GM12878 (cell line): ENCODE measurements around the gene RAD51B. TPM values are rescaled to one million over a fixed set of nuclear protein-coding genes. Genes with fewer than 3 reads are reported as not detected.

ENCODE experiments used
- ATAC-seq: fragments of 200-7000 bp; cut with Tn5 transposase; 3 replicates; pipeline ENCODE4 v1.9.1; 2020; ENCODE audit warnings: mild to moderate bottlenecking, moderate library complexity
- BruUV-seq: library from RNA; stranded (reverse); fragments of 400-500 nt; replicated peaks from 2 replicates; lab custom pipeline; 2021; lab: Mats Ljungman, UMichigan
- CTCF ChIA-PET: fragments of 300-600 bp; sonication (Branson Sonifier 250); formaldehyde crosslinking; extraction: SDS; loops from one replicate; lab custom pipeline; 2021; ENCODE audit warnings: inconsistent platforms; lab: Yijun Ruan, JAX
- POLR2A ChIA-PET: fragments of 350-600 bp; formaldehyde crosslinking; extraction: SDS; loops from one replicate; lab custom pipeline; 2021; ENCODE audit warnings: inconsistent platforms; lab: Charles Lee
- RAD21 ChIA-PET: fragments of 300-600 bp; sonication (Branson Sonifier 250); formaldehyde crosslinking; loops from one replicate; lab custom pipeline; 2023; ENCODE audit warnings: antibody characterized with exemption; ENCODE audit not compliant: unreplicated experiment; lab: Charles Lee
- SMC1A ChIA-PET: fragments of 300-600 bp; sonication (Branson Sonifier 250); formaldehyde crosslinking; loops from one replicate; lab custom pipeline; 2023; ENCODE audit not compliant: unreplicated experiment, uncharacterized antibody; lab: Charles Lee
- DNase-seq: peaks from one replicate; pipeline ENCODE4 v3.0.0-alpha.2; 2011; ENCODE audit warnings: low read depth, low spot score
- FAIRE-seq: peaks from 3 replicates; lab custom pipeline; 2011; peaks lifted over from hg19 to GRCh38; lab: Jason Lieb, UNC
- H2AFZ ChIP-seq: 2 replicates; pipeline ENCODE4 v1.6.0; 2011; ENCODE audit warnings: low read depth, low read length, control low read depth; ENCODE audit not compliant: control insufficient read depth
- H3K27ac ChIP-seq: 2 replicates; pipeline ENCODE4 v1.5.1; 2011; ENCODE audit warnings: control low read depth; ENCODE audit not compliant: control insufficient read depth, insufficient read depth
- H3K27me3 ChIP-seq, 2 experiments: replicated peaks in 1 of 2; 2 replicates each; pipeline versions ENCODE4 v1.6.0 to v1.6.1; 2011; ENCODE audit warnings: low read length in 1 of 2; ENCODE audit not compliant: control insufficient read depth in 2 of 2, insufficient read depth in 2 of 2
- H3K36me3 ChIP-seq, 2 experiments: 2 replicates each; pipeline ENCODE4 v1.5.1; 2011; ENCODE audit warnings: low read length in 1 of 2; ENCODE audit not compliant: control insufficient read depth in 2 of 2, insufficient read depth in 2 of 2
- H3K4me1 ChIP-seq: 2 replicates; pipeline ENCODE4 v1.6.1; 2011; ENCODE audit warnings: mild to moderate bottlenecking, low read length, moderate library complexity, mixed read lengths; ENCODE audit not compliant: control insufficient read depth, insufficient read depth
- H3K4me2 ChIP-seq: 2 replicates; pipeline ENCODE4 v1.6.0; 2011; ENCODE audit warnings: control low read depth; ENCODE audit not compliant: control insufficient read depth, insufficient read depth
- H3K4me3 ChIP-seq: fragments of 200-600 bp; sonication (generic); 2 replicates; pipeline ENCODE4 v1.5.1; 2016
- H3K79me2 ChIP-seq: 2 replicates; pipeline ENCODE4 v1.6.0; 2011; ENCODE audit warnings: low read length; ENCODE audit not compliant: control insufficient read depth, insufficient read depth
- H3K9ac ChIP-seq: 2 replicates; pipeline ENCODE4 v1.8.0; 2011; ENCODE audit warnings: low read length, control low read depth, mixed read lengths; ENCODE audit not compliant: control insufficient read depth, insufficient read depth
- H3K9me3 ChIP-seq: replicated peaks from 3 replicates; pipeline ENCODE4 v1.5.1; 2011; ENCODE audit warnings: mild to moderate bottlenecking, low read length; ENCODE audit not compliant: control insufficient read depth, insufficient read depth
- H4K20me1 ChIP-seq: 2 replicates; pipeline ENCODE4 v1.6.0; 2011; ENCODE audit not compliant: control insufficient read depth, insufficient read depth
- FOS ChIP-seq: IDR thresholded peaks from 3 replicates; pipeline ENCODE4 v1.6.1; 2011; ENCODE audit warnings: borderline replicate concordance; ENCODE audit not compliant: insufficient read length; ENCODE audit errors: extremely low read depth
- HDAC2 ChIP-seq: fragments of 200-600 bp; sonication (generic); IDR thresholded peaks from 2 replicates; pipeline ENCODE4 v1.6.1; 2017
- IRF3 ChIP-seq: fragments of 450-650 bp; IDR thresholded peaks from 2 replicates; pipeline ENCODE4 v1.6.1; 2014; ENCODE audit warnings: mild to moderate bottlenecking
- KAT2A ChIP-seq: conservative IDR thresholded peaks from 2 replicates; pipeline ENCODE4 v1.6.1; 2011; ENCODE audit warnings: low read depth, low read length; ENCODE audit not compliant: control insufficient read depth
- NKRF ChIP-seq: fragments of 450-650 bp; conservative IDR thresholded peaks from 2 replicates; pipeline ENCODE4 v1.6.1; 2017; ENCODE audit warnings: mild to moderate bottlenecking, moderate library complexity
- PML ChIP-seq: IDR thresholded peaks from 2 replicates; pipeline ENCODE4 v1.6.1; 2012; ENCODE audit warnings: low read length, inconsistent platforms
- RUNX3 ChIP-seq: IDR thresholded peaks from 2 replicates; pipeline ENCODE4 v1.6.1; 2012; ENCODE audit warnings: low read length, inconsistent platforms
- USF2 ChIP-seq: IDR thresholded peaks from 2 replicates; pipeline ENCODE4 v1.6.1; 2011; ENCODE audit warnings: low read depth, low read length, improper control_type of control experiment, borderline replicate concordance
- YY1 ChIP-seq: IDR thresholded peaks from 2 replicates; pipeline ENCODE4 v1.6.1; 2011; ENCODE audit warnings: low read depth, mild to moderate bottlenecking, low read length
- WGBS: methylation state at CpG from one replicate; pipeline ENCODE4 v1.1.6; 2016; ENCODE audit warnings: low lambda C conversion rate; ENCODE audit not compliant: insufficient replicate concordance, insufficient coverage; ENCODE audit errors: missing lambda C conversion rate; 5-methylcytosine and 5-hydroxymethylcytosine counted together
- in situ Hi-C: fragments of 300-500 bp; cut with MboI; formaldehyde crosslinking; loops from 9 replicates; pipeline ENCODE4 v1.14.3; 2018; ENCODE audit warnings: mixed read lengths
- intact Hi-C: fragments of 100-400 bp; cut with micrococcal nuclease; formaldehyde crosslinking; loops from one replicate; pipeline ENCODE4 v1.14.2; 2022; ENCODE audit not compliant: unreplicated experiment
- polyA plus RNA-seq, 11 experiments: library from polyadenylated mRNA; depleted of rRNA in 4 of 11; unstranded in 6 of 11; stranded (reverse) in 5 of 11; fragments of >200 nt; fragmentation: Nextera tagmentation in 4 of 11; fragmentation: Illumina TruSeq in 1 of 11; extraction: Ambion mirVana in 4 of 11; extraction: Trizol in 1 of 11; gene quantifications; 1 replicate in 1 of 11; 2 replicates in 10 of 11; pipeline versions ENCODE4 v1.2.1 to v1.2.3, GENCODE V29; 2011 to 2016; ENCODE audit warnings: inconsistent platforms in 2 of 11, missing spikeins in 2 of 11, low read depth in 1 of 11
- total RNA-seq, 4 experiments: library from RNA; depleted of rRNA in 3 of 4; stranded (reverse); fragments of >200 nt in 3 of 4; fragmentation: Illumina TruSeq in 1 of 4; extraction: Trizol in 1 of 4; gene quantifications; 2 replicates each; pipeline versions ENCODE4 v1.2.1 to v1.2.3, GENCODE V29; 2013 to 2021

The RAD51B gene
- total and polyA plus RNA-seq, 10 of the 15 experiments (the other 5 are each of a cell fraction or from before 2014, with no cell fraction given), result 9.8 to 26.8 (median 21.3) TPM

GRCh38 chr14:68482018-68482417 lies 662.4 kb downstream of the RAD51B start:
- in situ Hi-C loops, result no loop called here
- BruUV-seq, result no TSS peak
- H3K27ac ChIP-seq, result no peak overlapping the region
- WGBS, result 96% methylated on average over 2 of the region's 2 CpGs
- peaks cover 3% of the 10 kb centered on the region for H3K4me1 ChIP-seq
- H3K4me2 ChIP-seq, result no peak overlapping the region
- TF ChIP-seq USF2 (no peak), NKRF (no peak), FOS (no peak), HDAC2 (no peak), YY1 (no peak), RUNX3 (no peak), IRF3 (no peak), PML (no peak), KAT2A (no peak)
- DNase-seq, result no peak
- intact Hi-C loops, result no loop called here
- no peak for ATAC-seq
- ChIA-PET POLR2A (no interaction called here), CTCF (no interaction called here), SMC1A (no interaction called here), RAD21 (no interaction called here)
- no peaks in the 10 kb centered on the region for H3K27me3 ChIP-seq
- H3K9ac ChIP-seq, result no peak overlapping the region
- no peaks in the 10 kb centered on the region for H3K79me2 ChIP-seq
- H3K9me3 ChIP-seq, result no peaks in the 10 kb centered on the region
- H4K20me1 ChIP-seq, result no peaks in the 10 kb centered on the region
- no peak overlapping the region for H2AFZ ChIP-seq
- H3K36me3 ChIP-seq, result no peaks in the 10 kb centered on the region
- no peak for FAIRE-seq
- H3K4me3 ChIP-seq, result no peak overlapping the region
